8988T (cell line): ENCODE data around the gene GLI1.
A peak's percentile ranks its signal among the peaks of the same experiment; 100 is the strongest.
"Not testable (repeated sequence)": the region's sequence is repeated elsewhere in the genome, so short reads cannot be mapped to it uniquely, and the experiment has no call there.

Source experiments
- DNase-seq: peaks from one replicate; pipeline ENCODE4 v3.0.0; 2011

The GLI1 gene

DNA sequence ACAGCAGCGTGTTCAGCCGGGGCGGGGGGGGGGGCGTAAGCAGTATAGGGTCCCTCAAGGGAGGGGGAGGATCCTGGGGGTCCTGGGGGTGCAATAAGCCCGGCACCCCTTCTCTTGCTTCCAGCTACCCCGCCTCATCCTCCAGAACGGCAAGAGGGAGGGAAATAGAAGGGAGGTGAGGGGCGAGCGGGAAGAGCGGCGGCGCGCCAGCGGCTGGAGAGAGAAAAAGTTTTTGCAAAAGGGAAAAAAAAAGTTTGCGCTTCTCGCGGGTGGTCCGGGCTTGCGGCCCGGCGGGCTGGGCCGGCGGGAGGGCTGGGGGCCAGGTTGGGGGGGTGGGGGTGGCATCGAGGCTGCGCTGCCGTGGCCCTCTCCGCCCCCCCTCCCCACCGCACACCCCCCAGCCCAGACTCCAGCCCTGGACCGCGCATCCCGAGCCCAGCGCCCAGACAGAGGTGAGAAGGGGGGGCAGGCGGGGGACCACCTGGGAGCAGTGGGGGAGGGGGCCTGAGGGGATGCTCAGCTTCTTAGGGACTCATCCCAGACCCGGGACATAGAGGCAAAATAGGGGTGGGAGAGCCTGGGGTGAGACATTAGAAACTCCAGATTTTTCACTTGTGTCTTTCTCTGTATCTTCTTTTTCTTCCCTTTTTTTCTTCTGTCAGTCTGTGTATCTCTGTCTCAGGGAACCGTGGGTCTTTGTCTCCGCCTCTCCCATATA lies at the start of gene GLI1:
Gene GLI1, plus strand, starts transcription at position 36 of the 718 bp plus-strand sequence. CDS start 3,907 bp downstream, outside the sequence.
- no peak for DNase-seq

DNA sequence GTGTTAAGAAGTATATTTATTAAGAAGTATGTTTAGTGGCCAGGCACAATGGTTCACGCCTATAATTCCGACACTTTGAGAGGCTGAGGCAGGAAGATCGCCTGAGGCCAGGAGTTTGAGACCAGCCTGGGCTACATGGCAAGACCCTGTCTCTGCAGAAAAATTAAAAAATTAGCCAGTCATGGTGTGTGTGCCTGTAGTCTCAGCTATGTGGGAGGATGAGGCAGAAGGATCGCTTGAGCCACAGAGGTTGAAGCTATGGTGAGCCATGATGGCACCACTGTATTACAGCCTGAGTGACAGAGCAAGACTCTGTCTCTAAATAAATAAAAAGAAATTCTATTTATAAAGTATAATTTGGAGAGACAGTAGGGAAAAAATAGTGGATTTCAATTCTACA lies 49.1 kb upstream of the GLI1 start:
- DNase-seq = no peak

- not testable (repeated sequence) for DNase-seq
Observed at GRCh38 chr12:57414160-57414559, 45.4 kb upstream of the GLI1 start.

DNA sequence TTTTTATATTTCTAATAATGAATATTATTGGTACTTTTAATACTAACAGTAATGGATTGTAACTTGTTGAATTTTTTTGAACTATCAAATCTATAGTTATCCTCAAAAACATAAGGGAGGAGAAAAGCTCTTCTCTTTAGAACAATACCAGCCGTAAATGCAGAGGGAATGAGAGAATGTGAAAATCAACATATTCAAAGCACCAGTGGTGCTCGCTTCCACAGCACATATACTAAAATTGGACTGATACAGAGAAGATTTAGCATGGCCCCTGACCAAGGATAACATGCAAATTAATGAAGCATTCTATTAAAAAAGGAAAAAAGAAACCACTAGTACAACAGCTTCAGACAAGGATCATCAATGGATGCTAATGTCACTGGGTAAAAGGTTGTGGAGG lies 44.5 kb upstream of the GLI1 start:
- no peak for DNase-seq

- DNase-seq = no peak
Observed at GRCh38 chr12:57416039-57416996, 43.3 kb upstream of the GLI1 start.

GRCh38 chr12:57418255-57418654 lies 41.3 kb upstream of the GLI1 start:
- no peak for DNase-seq

DNA sequence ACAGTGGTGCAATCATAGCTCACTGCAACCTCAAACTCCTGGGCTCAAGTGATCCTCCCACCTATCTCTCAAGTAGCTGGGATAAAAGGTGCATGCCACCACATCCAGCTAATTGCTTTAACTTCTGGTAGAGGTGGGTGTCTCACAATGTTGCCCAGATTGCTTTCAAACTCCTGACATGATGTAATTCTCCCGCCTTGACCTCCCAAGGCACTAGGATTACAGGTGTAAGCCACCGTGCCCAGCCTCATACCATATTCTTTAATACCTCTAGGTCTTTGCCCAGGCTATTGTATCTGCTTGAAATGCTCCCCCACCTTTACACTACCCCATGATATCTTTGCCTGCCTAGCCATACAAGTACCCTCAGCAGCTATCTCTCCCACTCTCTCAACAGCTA lies 40.1 kb upstream of the GLI1 start:
- no peak for DNase-seq

GRCh38 chr12:57420482-57420881 lies 39.1 kb upstream of the GLI1 start:
- DNase-seq = no peak

GRCh38 chr12:57426948-57427347 lies 32.6 kb upstream of the GLI1 start:
- not testable (repeated sequence) for DNase-seq

GRCh38 chr12:57428965-57429364 lies 30.6 kb upstream of the GLI1 start:
- no peak for DNase-seq

GRCh38 chr12:57429473-57430111 lies 30.0 kb upstream of the GLI1 start:
- DNase-seq = no peak

DNA sequence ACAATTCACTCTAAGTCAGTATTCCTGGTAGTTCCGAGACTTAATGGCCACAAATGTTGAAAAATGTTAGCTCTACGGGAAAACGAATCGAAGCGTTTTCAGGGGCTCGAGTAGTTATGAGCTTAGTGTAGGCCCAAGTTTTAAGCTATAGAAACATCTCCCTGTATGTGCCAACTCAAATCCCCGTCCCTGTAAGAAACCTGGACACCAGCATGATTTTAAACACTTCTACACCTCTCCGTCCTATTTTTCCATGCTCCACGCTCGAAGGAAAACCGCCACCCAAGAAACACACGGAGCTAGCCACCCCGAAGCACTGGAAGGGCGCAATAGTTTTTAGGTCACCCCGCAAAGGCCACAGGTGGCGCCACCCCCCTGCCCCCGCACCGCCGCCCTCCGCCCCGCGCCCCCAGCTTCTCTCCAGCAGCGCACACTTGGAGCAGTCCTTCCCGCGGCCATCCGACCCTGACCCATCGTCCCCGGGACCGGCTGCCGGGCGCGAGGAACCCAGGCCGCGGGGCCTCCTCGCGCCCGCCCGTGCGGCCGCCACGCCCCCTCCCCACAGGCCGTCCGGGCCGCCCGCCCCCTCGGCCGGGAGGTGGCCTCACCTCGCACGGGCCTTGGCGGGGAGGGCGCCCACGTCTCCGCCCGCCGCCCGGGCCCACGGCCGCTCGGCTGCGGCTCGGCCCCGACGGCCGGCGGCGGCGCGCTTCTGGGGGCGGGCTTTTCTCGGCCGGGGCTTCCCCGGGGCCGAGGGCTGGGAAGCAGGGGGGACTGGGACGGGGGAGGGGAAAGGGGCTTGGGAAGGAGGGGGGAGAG lies 29.3 kb upstream of the GLI1 start:
- no peak for DNase-seq

DNA sequence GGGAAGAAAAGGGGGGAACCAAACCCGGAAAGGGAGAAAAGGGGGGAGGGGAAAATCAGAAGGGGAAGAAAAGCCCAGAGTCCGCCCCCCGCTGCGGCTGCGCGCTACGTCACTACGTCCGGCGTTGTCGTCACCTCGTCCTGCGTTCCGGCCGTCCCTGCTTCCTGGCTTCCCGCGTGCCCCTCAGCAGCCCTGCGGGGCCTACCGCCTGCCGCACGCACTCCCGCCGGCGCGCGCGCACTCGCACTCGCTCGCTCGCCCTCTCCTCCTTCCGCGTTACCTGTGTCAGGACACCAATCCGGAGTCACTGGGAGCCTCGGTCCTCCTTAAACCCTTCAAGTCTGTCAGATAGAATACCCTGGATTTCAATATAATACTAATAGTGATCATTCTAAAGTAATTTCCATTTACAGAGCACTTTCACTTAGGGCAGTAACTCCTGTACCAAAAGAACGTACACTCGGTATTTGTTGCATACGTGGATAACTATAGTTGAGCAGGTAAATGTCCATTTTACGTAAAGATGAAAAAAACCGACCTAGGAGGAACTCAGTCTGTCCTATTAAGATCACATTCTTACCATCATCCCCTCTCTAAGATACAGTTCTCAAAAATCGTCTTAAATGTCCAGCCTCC lies 28.5 kb upstream of the GLI1 start, which contains the start of gene R3HDM2:
Gene R3HDM2, minus strand, starts transcription at position 113 of the 636 bp plus-strand sequence. CDS start 120,615 bp downstream, outside the sequence.
- DNase-seq = peak; percentile 98

GRCh38 chr12:57431654-57432188 lies 27.9 kb upstream of the GLI1 start:
- no peak for DNase-seq

- no peak for DNase-seq
Observed at GRCh38 chr12:57433370-57433769, 26.2 kb upstream of the GLI1 start.

DNA sequence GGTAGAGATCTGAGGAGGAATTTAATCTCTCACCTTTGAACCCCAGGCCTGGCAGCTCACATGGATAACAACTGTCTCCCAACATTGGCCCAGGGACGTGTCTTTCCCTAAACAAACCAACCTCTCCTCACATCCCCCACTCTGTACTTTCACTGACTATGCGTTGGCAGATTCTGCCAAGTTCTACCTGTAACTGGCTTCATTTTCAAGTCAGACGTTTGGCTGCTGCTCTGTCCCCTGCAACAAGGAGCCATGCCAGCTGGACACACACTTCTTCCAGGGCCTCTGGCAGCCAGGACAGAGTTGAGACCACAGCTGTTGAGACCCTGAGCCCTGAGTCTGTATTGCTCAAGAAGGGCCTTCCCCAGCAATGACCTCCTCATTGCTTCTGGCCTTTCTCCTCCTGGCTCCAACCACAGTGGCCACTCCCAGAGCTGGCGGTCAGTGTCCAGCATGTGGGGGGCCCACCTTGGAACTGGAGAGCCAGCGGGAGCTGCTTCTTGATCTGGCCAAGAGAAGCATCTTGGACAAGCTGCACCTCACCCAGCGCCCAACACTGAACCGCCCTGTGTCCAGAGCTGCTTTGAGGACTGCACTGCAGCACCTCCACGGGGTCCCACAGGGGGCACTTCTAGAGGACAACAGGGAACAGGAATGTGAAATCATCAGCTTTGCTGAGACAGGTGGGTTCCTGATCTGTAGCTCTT lies 24.9 kb upstream of the GLI1 start, which contains the start of gene INHBC:
Gene INHBC, plus strand, starts transcription at position 268 of the 707 bp plus-strand sequence. Its CDS starts 103 bp downstream, at position 371.
- no peak for DNase-seq

- no peak for DNase-seq
Observed at GRCh38 chr12:57435293-57435692, 24.3 kb upstream of the GLI1 start.

DNA sequence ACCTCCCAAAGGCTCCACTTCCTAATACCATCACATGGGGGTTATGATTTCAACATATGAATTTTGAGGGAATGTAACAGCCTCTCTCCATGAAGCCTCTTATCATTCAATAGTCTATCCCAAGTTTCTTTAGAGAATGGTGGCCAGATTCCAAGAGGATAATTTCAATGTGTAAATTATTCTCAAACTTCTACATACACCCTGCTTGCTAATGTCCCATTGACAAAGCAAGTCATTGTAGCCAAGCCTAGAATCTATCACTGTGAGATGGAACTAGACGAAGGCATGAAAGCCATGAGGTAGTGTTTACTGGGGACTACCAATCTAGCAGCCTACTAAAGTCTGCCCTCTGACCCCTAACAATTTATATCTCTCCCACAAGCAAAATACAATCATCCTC lies 21.2 kb upstream of the GLI1 start:
- DNase-seq = no peak

DNA sequence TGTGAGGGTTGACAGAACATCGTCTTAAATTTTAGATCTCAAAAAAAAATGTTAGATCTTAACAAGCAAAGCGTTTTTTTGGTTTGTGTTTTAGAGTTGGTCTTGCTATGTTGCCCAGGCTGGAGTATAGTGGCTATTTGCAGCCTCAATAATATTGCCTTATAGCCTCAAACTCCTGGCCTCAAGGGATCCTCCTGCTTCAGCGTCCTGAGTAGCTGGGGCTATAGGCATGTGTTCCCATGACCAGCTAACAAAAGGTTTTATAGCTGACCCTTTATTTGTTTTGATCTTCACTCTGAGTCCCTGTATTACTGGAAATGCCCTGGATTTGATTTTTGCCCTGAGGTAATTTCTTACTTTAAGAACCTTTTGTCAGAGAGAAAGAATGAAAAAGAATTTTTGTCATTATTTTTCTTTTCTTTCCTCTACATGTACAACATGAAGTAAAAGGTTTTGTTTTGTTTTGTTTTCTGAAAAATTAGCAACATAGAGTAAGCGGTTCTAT lies 19.8 kb upstream of the GLI1 start:
- DNase-seq = no peak

- DNase-seq = not testable (repeated sequence)
Observed at GRCh38 chr12:57441393-57441792, 18.2 kb upstream of the GLI1 start.
